MG63 (cell line): Measurements from ENCODE around the gene ZNF273. TPM values are rescaled to one million over a fixed set of nuclear protein-coding genes. Genes with fewer than 3 reads are reported as not detected.

Experiments
- DNase-seq: peaks from one replicate; pipeline ENCODE4 v3.0.0-alpha.2; 2020
- H3K27me3 ChIP-seq: fragments of 250-450 bp; sonication (Bioruptor Pico); 2 replicates; pipeline ENCODE4 v1.5.1; 2020; ENCODE audit warnings: mild to moderate bottlenecking, moderate library complexity
- H3K36me3 ChIP-seq: fragments of 250-450 bp; sonication (Bioruptor Pico); 2 replicates; pipeline ENCODE4 v1.5.1; 2020; ENCODE audit warnings: mild to moderate bottlenecking, moderate library complexity
- H3K4me3 ChIP-seq: fragments of 250-450 bp; sonication (Bioruptor Pico); 2 replicates; pipeline ENCODE4 v1.5.1; 2020; ENCODE audit warnings: mild to moderate bottlenecking, moderate library complexity
- H3K9me3 ChIP-seq: fragments of 250-450 bp; sonication (Bioruptor Pico); 2 replicates; pipeline ENCODE4 v1.5.1; 2020; ENCODE audit warnings: mild to moderate bottlenecking, moderate library complexity
- total RNA-seq: library from RNA; depleted of rRNA; stranded (reverse); fragments of >200 nt; shearing (Covaris generic); gene quantifications from 2 replicates; pipeline ENCODE4 v1.2.3, GENCODE V29; 2014; ENCODE audit warnings: low replicate concordance

ZNF273 gene
- total RNA-seq, 1 experiment from 2014 or later = 1.2 TPM

DNA sequence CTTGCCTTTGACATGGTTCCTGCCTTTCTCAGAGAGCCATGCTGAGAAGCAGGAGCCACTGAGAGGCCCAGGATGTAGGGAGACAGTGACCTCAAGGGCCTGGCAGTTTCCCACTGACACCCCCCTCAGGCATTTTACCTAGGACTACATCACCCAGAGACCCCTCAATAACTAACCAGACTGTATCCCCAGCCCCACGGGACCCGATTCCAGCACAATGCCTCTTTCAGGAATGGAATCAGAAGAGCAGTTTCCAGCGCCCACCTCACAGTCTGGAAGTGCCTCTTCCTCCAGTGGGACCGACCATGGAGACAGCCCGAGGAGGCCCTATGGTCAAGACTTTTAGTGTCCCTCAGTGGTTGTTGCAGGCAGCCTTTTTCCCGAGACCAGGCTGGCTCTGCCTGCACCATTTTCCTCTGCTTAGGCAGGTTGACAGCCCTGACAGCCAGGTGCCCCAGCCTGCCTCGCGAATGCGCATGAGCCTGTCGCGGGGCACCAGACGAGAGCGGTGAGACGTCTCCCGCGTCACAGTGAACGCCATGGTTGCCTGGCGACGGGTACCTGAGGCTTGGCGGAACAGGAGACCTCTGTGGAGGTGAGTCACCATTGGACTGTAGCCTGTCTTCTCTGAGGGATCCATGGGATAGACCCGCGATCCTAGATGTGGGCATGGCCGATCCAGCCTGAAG is 28.4 kb upstream of the ZNF273 start:
- DNase-seq = no peak
- no peaks in the 10 kb centered on the region for H3K27me3 ChIP-seq
- no peak overlapping the region for H3K4me3 ChIP-seq
- H3K36me3 ChIP-seq = no peaks in the 10 kb centered on the region
- no peaks in the 10 kb centered on the region for H3K9me3 ChIP-seq

DNA sequence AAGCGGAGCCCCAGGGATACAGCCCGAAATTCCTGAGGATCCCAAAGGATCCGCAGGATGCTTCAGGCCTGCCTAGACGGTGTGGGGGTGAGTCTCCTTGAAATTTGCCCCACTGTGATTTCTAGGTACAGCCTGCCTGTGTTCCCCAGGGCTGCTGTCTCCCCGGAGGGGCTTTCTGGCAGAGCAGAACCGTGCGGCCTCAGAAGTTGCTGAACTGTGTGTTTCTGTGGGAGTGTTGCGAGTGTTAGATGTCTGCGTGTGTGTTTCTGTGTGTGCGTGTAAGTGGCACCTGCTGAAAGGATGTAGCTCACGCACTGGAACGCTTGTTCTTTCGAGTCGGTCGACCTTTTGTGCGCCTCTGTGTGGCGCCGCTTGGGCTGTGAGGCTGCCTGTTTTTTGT is 27.8 kb upstream of the ZNF273 start:
- no peaks in the 10 kb centered on the region for H3K36me3 ChIP-seq
- no peaks in the 10 kb centered on the region for H3K27me3 ChIP-seq
- no peak overlapping the region for H3K4me3 ChIP-seq
- no peak for DNase-seq
- no peaks in the 10 kb centered on the region for H3K9me3 ChIP-seq

DNA sequence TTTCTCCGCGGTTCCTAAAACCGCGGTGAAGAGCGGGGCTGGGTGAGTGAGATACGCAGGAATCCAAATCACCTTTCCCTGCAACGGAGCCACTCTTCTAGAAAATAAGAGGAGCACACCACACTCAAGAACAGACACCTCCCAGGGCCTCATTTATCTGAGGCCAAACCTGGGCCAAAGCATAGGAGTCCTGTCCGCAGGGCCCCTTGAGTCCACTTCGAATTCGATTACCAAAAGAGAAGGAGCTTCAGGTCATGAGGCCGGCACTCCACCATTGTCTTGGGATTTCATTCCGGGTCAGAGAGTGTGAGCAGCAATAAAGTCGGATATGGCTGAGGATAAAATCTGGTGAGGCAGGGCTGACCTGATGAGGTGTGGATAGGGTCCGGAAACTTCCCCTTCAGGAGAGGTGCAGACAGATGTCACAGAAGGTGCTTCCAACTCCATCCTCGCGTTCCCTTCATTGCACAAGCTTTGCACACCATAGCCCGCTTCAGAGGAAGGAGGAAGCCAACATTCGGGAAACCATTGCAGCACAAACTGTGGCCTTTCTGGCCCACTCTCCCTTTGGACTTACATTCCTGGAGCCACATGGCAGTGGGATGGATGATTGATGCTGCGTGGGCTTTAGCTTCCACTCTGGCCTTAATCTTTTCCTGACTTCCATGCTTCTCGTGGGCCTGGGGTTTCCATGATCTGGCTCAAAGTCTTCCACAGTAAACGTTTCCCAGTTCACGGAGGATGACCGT is 27.2 kb upstream of the ZNF273 start:
- H3K9me3 ChIP-seq = no peaks in the 10 kb centered on the region
- no peak for DNase-seq
- no peak overlapping the region for H3K4me3 ChIP-seq
- no peaks in the 10 kb centered on the region for H3K36me3 ChIP-seq
- H3K27me3 ChIP-seq = no peaks in the 10 kb centered on the region

DNA sequence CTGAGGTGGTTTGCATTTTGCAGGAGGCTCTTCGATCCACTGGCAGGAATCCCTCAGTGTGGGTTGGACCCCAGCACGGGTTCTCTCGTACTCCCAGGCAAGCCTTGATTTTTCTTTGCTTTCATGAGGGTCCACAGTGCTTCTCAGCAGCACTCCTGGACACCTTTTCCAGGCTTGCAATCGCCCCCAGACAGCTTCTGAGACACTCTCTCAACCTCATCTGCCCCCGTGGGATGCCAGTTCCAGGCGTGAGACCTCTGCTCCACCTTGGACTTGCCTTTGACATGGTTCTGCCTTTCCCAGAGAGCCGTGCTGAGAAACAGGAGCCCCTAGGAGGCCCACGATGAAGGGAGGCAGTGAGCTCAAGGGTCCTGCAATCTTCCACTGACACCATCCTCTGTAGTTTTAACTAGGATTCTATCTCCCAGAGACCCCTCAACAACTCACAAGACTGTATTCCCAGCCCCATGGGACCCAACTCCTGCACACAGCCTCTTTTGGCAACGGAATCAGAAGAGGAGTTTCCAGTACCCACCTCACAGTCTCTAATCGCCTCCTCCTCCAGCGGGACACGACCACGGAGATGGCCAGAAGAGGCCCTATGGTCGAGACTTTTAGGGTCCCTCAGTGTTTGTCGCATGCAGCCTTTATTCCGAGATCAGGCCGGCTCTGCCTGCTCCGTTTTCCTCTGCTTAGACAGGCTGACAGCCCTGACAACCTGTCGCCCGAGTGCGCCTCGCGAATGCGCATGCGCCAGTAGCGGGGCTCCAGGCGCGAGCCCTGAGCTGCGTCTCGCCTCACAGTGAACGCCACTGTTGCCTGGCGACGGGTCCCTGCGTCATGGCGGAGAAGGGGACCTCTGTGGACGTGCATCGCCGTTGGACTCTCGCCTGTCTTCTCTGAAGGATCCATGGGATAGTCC is 26.0 kb upstream of the ZNF273 start:
- DNase-seq = no peak
- Histone ChIP-seq H3K36me3 (no peaks in the 10 kb centered on the region), H3K9me3 (no peaks in the 10 kb centered on the region), H3K4me3 (no peak overlapping the region), H3K27me3 (no peaks in the 10 kb centered on the region)

- H3K36me3 ChIP-seq = no peaks in the 10 kb centered on the region
- no peaks in the 10 kb centered on the region for H3K9me3 ChIP-seq
- no peak overlapping the region for H3K4me3 ChIP-seq
- no peak for DNase-seq
- H3K27me3 ChIP-seq = no peaks in the 10 kb centered on the region
These were observed 25.1 kb upstream of the ZNF273 start for GRCh38 chr7:64877714-64878610.

DNA sequence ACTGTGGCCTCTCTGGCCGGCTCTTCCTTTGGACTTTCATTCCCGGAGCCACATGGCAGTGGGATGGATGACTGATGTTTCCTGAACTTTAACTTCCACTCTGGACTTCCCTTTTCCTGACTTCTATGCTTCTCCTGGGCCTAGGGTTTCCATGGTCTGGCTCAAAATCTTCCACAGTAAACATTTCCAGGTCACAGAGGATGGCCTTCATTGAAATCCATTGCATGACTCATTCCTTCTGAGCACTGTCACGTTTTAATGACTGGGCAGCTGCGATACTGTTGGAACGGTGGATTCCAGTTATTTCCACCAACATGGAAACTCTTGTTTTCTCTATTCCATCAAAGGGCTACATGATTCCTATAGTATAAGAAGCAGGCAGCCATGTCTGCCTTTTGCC is 24.4 kb upstream of the ZNF273 start:
- H3K9me3 ChIP-seq = no peaks in the 10 kb centered on the region
- H3K4me3 ChIP-seq = no peak overlapping the region
- peak; percentile 17 for DNase-seq

DNA sequence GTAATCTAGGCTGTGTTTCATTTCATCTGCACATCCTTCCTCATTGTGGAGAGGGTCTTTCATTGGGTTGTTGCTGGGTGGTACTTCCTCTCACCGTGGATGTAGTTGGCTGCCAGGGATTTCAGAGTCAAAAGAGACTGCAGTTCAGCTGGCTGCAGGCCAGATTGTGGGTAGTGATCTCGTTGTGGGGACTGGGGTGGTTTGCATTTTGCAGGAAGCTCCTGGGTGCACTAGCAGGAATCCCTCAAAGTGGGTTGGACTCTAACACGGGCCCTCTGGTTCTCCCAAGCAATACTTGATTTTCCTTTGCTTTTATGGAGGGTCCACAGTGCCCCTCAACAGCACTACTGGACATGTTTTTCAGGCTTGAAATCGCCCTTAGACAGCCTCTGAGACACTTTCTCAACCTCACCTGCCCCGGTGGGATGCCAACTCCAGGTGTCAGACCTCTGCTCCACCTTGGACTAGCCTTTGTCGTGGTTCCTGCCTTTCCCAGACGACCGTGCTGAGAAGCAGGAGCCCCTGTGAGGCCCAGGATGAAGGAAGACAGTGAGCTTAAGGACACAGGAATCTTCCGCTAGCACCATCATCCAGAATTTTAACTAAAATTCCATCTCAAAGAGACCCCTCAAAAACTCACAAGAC is 23.9 kb upstream of the ZNF273 start:
- Histone ChIP-seq H3K4me3 (no peak overlapping the region), H3K27me3 (no peaks in the 10 kb centered on the region), H3K9me3 (no peaks in the 10 kb centered on the region), H3K36me3 (no peaks in the 10 kb centered on the region)
- no peak for DNase-seq

More for the DNA sequence above, 24.4 kb upstream of the ZNF273 start:
- H3K27me3 ChIP-seq = no peaks in the 10 kb centered on the region
- H3K36me3 ChIP-seq = no peaks in the 10 kb centered on the region

DNA sequence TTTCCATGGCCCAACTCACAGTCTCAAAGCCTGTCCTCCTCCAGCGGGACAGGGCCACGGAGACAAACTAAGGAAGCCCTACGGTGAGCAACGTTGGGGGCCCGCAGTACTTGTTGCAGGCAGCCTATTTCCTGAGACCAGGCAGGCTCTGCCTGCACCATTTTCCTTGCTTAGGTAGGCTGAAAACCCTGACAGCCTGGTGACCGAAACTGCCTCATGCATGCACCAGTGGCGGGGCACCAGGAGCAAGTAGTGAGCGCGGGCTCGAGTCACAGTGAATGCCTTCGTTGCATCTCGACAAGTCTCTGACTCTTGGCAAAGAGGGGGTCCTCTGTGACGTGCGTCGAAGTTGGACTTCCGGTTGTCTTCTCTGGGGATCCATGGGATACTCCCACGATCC is 23.3 kb upstream of the ZNF273 start:
- H3K4me3 ChIP-seq = no peak overlapping the region
- DNase-seq = no peak
- H3K9me3 ChIP-seq = no peaks in the 10 kb centered on the region
- H3K36me3 ChIP-seq = no peaks in the 10 kb centered on the region
- H3K27me3 ChIP-seq = no peaks in the 10 kb centered on the region

- no peaks in the 10 kb centered on the region for H3K27me3 ChIP-seq
- no peaks in the 10 kb centered on the region for H3K36me3 ChIP-seq
- H3K9me3 ChIP-seq = no peaks in the 10 kb centered on the region
- no peak for DNase-seq
- no peak overlapping the region for H3K4me3 ChIP-seq
These were observed 22.5 kb upstream of the ZNF273 start for GRCh38 chr7:64880322-64881297.

DNA sequence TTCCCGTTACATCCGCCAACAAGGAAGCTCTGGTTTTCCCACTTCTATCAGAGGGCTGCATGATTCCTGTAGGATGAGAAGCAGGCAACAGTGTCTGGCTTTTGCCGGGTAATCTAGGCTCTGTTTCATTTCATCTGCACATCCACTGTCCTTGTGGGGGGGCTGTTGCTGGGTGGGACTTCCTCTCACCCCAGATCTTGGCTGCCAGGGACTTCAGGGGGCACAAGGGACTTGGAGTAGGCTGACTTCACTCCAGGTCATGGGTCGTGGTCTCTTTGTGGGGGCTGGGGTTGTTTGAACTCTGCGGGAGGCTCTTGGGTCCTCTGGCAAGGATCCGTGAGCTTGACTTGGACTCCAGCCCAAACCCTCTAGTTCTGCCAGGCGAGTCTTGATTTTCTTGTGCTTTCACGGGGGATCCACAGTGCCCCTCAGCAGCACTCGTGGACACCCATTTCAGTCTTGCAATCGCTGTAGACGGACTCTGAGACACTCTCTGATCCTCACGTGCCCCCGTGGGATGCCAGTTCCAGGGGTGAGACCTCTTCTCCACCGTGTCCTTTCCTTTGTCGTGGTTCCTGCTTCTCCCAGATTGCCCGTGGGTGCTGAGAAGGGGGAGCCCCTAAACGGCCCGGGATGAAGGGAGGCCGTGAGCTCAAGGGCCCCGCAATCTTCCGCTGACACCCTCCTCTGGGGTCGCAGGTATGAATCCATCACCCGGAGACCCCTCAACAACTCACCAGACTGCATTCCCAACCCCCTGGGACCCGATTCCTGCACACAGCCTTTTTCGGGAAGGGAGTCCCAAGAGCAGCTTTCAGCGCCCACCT is 21.4 kb upstream of the ZNF273 start:
- DNase-seq = no peak
- H3K4me3 ChIP-seq = no peak overlapping the region
- H3K36me3 ChIP-seq = no peaks in the 10 kb centered on the region
- H3K27me3 ChIP-seq = no peaks in the 10 kb centered on the region
- no peaks in the 10 kb centered on the region for H3K9me3 ChIP-seq

- no peaks in the 10 kb centered on the region for H3K27me3 ChIP-seq
- no peaks in the 10 kb centered on the region for H3K36me3 ChIP-seq
- no peak overlapping the region for H3K4me3 ChIP-seq
- no peak for DNase-seq
- no peaks in the 10 kb centered on the region for H3K9me3 ChIP-seq
These were observed 20.5 kb upstream of the ZNF273 start for GRCh38 chr7:64882341-64883112.

GRCh38 chr7:64883113-64883905 is 19.8 kb upstream of the ZNF273 start:
- Histone ChIP-seq H3K9me3 (no peaks in the 10 kb centered on the region), H3K4me3 (no peak overlapping the region), H3K27me3 (no peaks in the 10 kb centered on the region), H3K36me3 (no peaks in the 10 kb centered on the region)
- DNase-seq = no peak
